ENCODE data around the gene C2orf81.

The C2orf81 gene

GRCh38 chr2:74458132-74458937 is 36.9 kb upstream of the C2orf81 start, which contains the start of gene WBP1:
Gene WBP1 (plus strand): TSS chr2:74458438. CDS start chr2:74458603, 165 bp downstream.
- H3K36me3 ChIP-seq (ENCODE audit: control insufficient read depth in 2 of 2, insufficient read depth in 2 of 2, low read length in 2 of 2), result peaks cover 8 to 20% of the 10 kb centered on the region in 2 donors
- peaks cover 25 to 26% of the 10 kb centered on the region in 2 donors for H3K4me1 ChIP-seq (ENCODE audit: control insufficient read depth in 2 of 2, insufficient read depth in 2 of 2, low read length in 2 of 2)
- no peaks in the 10 kb centered on the region for H3K9me3 ChIP-seq (ENCODE audit: control insufficient read depth in 2 of 2, low read length in 2 of 2)
- H3K27ac ChIP-seq (ENCODE audit: low read depth in 2 of 2, low read length in 2 of 2), result peak within 1 kb of the TSS; percentile 94 to 100
- peak within 1 kb of the TSS; percentile 82 to 91 for H3K4me3 ChIP-seq (ENCODE audit: low read length in 2 of 2)
- peak within 1 kb of the TSS; percentile 86 to 95 for H3K9ac ChIP-seq (ENCODE audit: low read depth in 1 of 2, low read length in 2 of 2)
- H3K27me3 ChIP-seq (ENCODE audit: control insufficient read depth in 2 of 2, insufficient read depth in 2 of 2, low read length in 2 of 2), result no peaks in the 10 kb centered on the region

- Histone ChIP-seq H3K9ac (ENCODE audit: low read depth in 1 of 2, low read length in 2 of 2) (peak overlapping the region; percentile 86 to 95), H3K4me1 (ENCODE audit: control insufficient read depth in 2 of 2, insufficient read depth in 2 of 2, low read length in 2 of 2) (peaks cover 25 to 26% of the 10 kb centered on the region in 2 donors), H3K4me3 (ENCODE audit: low read length in 2 of 2) (peak overlapping the region; percentile 82 to 91), H3K9me3 (ENCODE audit: control insufficient read depth in 2 of 2, low read length in 2 of 2) (no peaks in the 10 kb centered on the region), H3K27me3 (ENCODE audit: control insufficient read depth in 2 of 2, insufficient read depth in 2 of 2, low read length in 2 of 2) (no peaks in the 10 kb centered on the region), H3K36me3 (ENCODE audit: control insufficient read depth in 2 of 2, insufficient read depth in 2 of 2, low read length in 2 of 2) (peaks cover 8 to 16% of the 10 kb centered on the region in 2 donors), H3K27ac (ENCODE audit: low read depth in 2 of 2, low read length in 2 of 2) (peak overlapping the region; percentile 94 to 100)
These were observed 36.2 kb upstream of the C2orf81 start for GRCh38 chr2:74457549-74458131.

GRCh38 chr2:74457129-74457548 is 35.7 kb upstream of the C2orf81 start:
- no peaks in the 10 kb centered on the region for H3K9me3 ChIP-seq (ENCODE audit: control insufficient read depth in 2 of 2, low read length in 2 of 2)
- peak overlapping the region; percentile 82 to 91 for H3K4me3 ChIP-seq (ENCODE audit: low read length in 2 of 2)
- H3K9ac ChIP-seq (ENCODE audit: low read depth in 1 of 2, low read length in 2 of 2), result peak overlapping the region; percentile 71 to 77
- peaks cover 25 to 26% of the 10 kb centered on the region in 2 donors for H3K4me1 ChIP-seq (ENCODE audit: control insufficient read depth in 2 of 2, insufficient read depth in 2 of 2, low read length in 2 of 2)
- peak overlapping the region; percentile 94 to 100 for H3K27ac ChIP-seq (ENCODE audit: low read depth in 2 of 2, low read length in 2 of 2)
- no peaks in the 10 kb centered on the region for H3K27me3 ChIP-seq (ENCODE audit: control insufficient read depth in 2 of 2, insufficient read depth in 2 of 2, low read length in 2 of 2)
- peaks cover 8 to 11% of the 10 kb centered on the region in 2 donors for H3K36me3 ChIP-seq (ENCODE audit: control insufficient read depth in 2 of 2, insufficient read depth in 2 of 2, low read length in 2 of 2)

- H3K36me3 ChIP-seq (ENCODE audit: control insufficient read depth in 2 of 2, insufficient read depth in 2 of 2, low read length in 2 of 2), result peaks cover 0 to 3% of the 10 kb centered on the region in 2 donors
- H3K9ac ChIP-seq (ENCODE audit: low read depth in 1 of 2, low read length in 2 of 2), result peak within 1 kb of the TSS; percentile 79 to 80
- H3K27ac ChIP-seq (ENCODE audit: low read depth in 2 of 2, low read length in 2 of 2), result peak within 1 kb of the TSS in 1 of 2 donors; percentile 63
- H3K9me3 ChIP-seq (ENCODE audit: control insufficient read depth in 2 of 2, low read length in 2 of 2), result no peaks in the 10 kb centered on the region
- peaks cover 25 to 26% of the 10 kb centered on the region in 2 donors for H3K4me1 ChIP-seq (ENCODE audit: control insufficient read depth in 2 of 2, insufficient read depth in 2 of 2, low read length in 2 of 2)
- peak within 1 kb of the TSS; percentile 79 to 95 for H3K4me3 ChIP-seq (ENCODE audit: low read length in 2 of 2)
- no peaks in the 10 kb centered on the region for H3K27me3 ChIP-seq (ENCODE audit: control insufficient read depth in 2 of 2, insufficient read depth in 2 of 2, low read length in 2 of 2)
These were observed 33.5 kb upstream of the C2orf81 start, which contains the start of gene INO80B for GRCh38 chr2:74454654-74455511. Gene INO80B (plus strand): TSS chr2:74455087. CDS start chr2:74455117, 30 bp downstream.

- Histone ChIP-seq H3K9ac (ENCODE audit: low read depth in 1 of 2, low read length in 2 of 2) (no peak overlapping the region), H3K9me3 (ENCODE audit: control insufficient read depth in 2 of 2, low read length in 2 of 2) (no peaks in the 10 kb centered on the region), H3K4me1 (ENCODE audit: control insufficient read depth in 2 of 2, insufficient read depth in 2 of 2, low read length in 2 of 2) (peaks cover 6 to 7% of the 10 kb centered on the region in 2 donors), H3K27ac (ENCODE audit: low read depth in 2 of 2, low read length in 2 of 2) (no peak overlapping the region), H3K4me3 (ENCODE audit: low read length in 2 of 2) (no peak overlapping the region), H3K27me3 (ENCODE audit: control insufficient read depth in 2 of 2, insufficient read depth in 2 of 2, low read length in 2 of 2) (no peaks in the 10 kb centered on the region), H3K36me3 (ENCODE audit: control insufficient read depth in 2 of 2, insufficient read depth in 2 of 2, low read length in 2 of 2) (no peaks in the 10 kb centered on the region)
These were observed 29.3 kb upstream of the C2orf81 start for GRCh38 chr2:74450570-74451190.

- no peaks in the 10 kb centered on the region for H3K27me3 ChIP-seq (ENCODE audit: control insufficient read depth in 2 of 2, insufficient read depth in 2 of 2, low read length in 2 of 2)
- no peaks in the 10 kb centered on the region for H3K9me3 ChIP-seq (ENCODE audit: control insufficient read depth in 2 of 2, low read length in 2 of 2)
- no peaks in the 10 kb centered on the region for H3K36me3 ChIP-seq (ENCODE audit: control insufficient read depth in 2 of 2, insufficient read depth in 2 of 2, low read length in 2 of 2)
- no peak overlapping the region for H3K9ac ChIP-seq (ENCODE audit: low read depth in 1 of 2, low read length in 2 of 2)
- no peak overlapping the region for H3K27ac ChIP-seq (ENCODE audit: low read depth in 2 of 2, low read length in 2 of 2)
- H3K4me1 ChIP-seq (ENCODE audit: control insufficient read depth in 2 of 2, insufficient read depth in 2 of 2, low read length in 2 of 2), result peaks cover 0 to 4% of the 10 kb centered on the region in 2 donors
- H3K4me3 ChIP-seq (ENCODE audit: low read length in 2 of 2), result no peak overlapping the region
These were observed 27.4 kb upstream of the C2orf81 start for GRCh38 chr2:74448771-74449170.

GRCh38 chr2:74447230-74447999 is 26.0 kb upstream of the C2orf81 start:
- H3K27me3 ChIP-seq (ENCODE audit: control insufficient read depth in 2 of 2, insufficient read depth in 2 of 2, low read length in 2 of 2), result no peaks in the 10 kb centered on the region
- no peak overlapping the region for H3K4me3 ChIP-seq (ENCODE audit: low read length in 2 of 2)
- peaks cover 4 to 5% of the 10 kb centered on the region in 2 donors for H3K4me1 ChIP-seq (ENCODE audit: control insufficient read depth in 2 of 2, insufficient read depth in 2 of 2, low read length in 2 of 2)
- H3K27ac ChIP-seq (ENCODE audit: low read depth in 2 of 2, low read length in 2 of 2), result no peak overlapping the region
- H3K36me3 ChIP-seq (ENCODE audit: control insufficient read depth in 2 of 2, insufficient read depth in 2 of 2, low read length in 2 of 2), result no peaks in the 10 kb centered on the region
- H3K9me3 ChIP-seq (ENCODE audit: control insufficient read depth in 2 of 2, low read length in 2 of 2), result no peaks in the 10 kb centered on the region
- no peak overlapping the region for H3K9ac ChIP-seq (ENCODE audit: low read depth in 1 of 2, low read length in 2 of 2)

- Histone ChIP-seq H3K9ac (ENCODE audit: low read depth in 1 of 2, low read length in 2 of 2) (no peak overlapping the region), H3K36me3 (ENCODE audit: control insufficient read depth in 2 of 2, insufficient read depth in 2 of 2, low read length in 2 of 2) (no peaks in the 10 kb centered on the region), H3K4me3 (ENCODE audit: low read length in 2 of 2) (no peak overlapping the region), H3K27me3 (ENCODE audit: control insufficient read depth in 2 of 2, insufficient read depth in 2 of 2, low read length in 2 of 2) (peaks cover 0 to 3% of the 10 kb centered on the region in 2 donors), H3K4me1 (ENCODE audit: control insufficient read depth in 2 of 2, insufficient read depth in 2 of 2, low read length in 2 of 2) (peaks cover 12 to 17% of the 10 kb centered on the region in 2 donors), H3K27ac (ENCODE audit: low read depth in 2 of 2, low read length in 2 of 2) (no peak overlapping the region), H3K9me3 (ENCODE audit: control insufficient read depth in 2 of 2, low read length in 2 of 2) (no peaks in the 10 kb centered on the region)
These were observed 23.3 kb upstream of the C2orf81 start for GRCh38 chr2:74444498-74445318.
